ENCODE results near the gene GRM2. TPM values are rescaled to one million over a fixed set of nuclear protein-coding genes. Genes with fewer than 3 reads are reported as not detected.

GRM2 gene
- total and polyA plus RNA-seq, 10 of the 15 experiments (the other 5 are each of a cell fraction or from before 2014, with no cell fraction given) = 0.01 to 0.14 (median 0.06) TPM; not detected in 5

- ChIA-PET SMC1A (ENCODE audit: uncharacterized antibody, unreplicated experiment) (no interaction called here), CTCF (interaction anchor here (0.5 to 1.2 kb wide), 2 partner anchors 47 to 192 kb away, joined by 3 to 4 read pairs; partner anchors contain the start of gene DCAF1), RAD21 (ENCODE audit: unreplicated experiment) (no interaction called here), POLR2A (no interaction called here)
- Histone ChIP-seq H3K27me3 (replicated peaks in 1 of 2; ENCODE audit: control insufficient read depth in 2 of 2, insufficient read depth in 2 of 2, low read length in 1 of 2) (no peaks in the 10 kb centered on the region), H3K9me3 (replicated peaks; ENCODE audit: control insufficient read depth, insufficient read depth, low read length) (no peaks in the 10 kb centered on the region), H3K4me2 (ENCODE audit: control insufficient read depth, insufficient read depth) (no peak overlapping the region), H3K36me3 (ENCODE audit: control insufficient read depth in 2 of 2, insufficient read depth in 2 of 2, low read length in 1 of 2) (peaks cover 18 to 31% of the 10 kb centered on the region in 2 experiments), H3K79me2 (ENCODE audit: control insufficient read depth, insufficient read depth, low read length) (no peaks in the 10 kb centered on the region; the same call in 1 of the 2 replicates), H3K9ac (ENCODE audit: control insufficient read depth, insufficient read depth, low read length) (no peak overlapping the region), H3K4me3 (no peak overlapping the region), H4K20me1 (ENCODE audit: control insufficient read depth, insufficient read depth) (no peaks in the 10 kb centered on the region; the same call in 1 of the 2 replicates), H3K27ac (ENCODE audit: control insufficient read depth, insufficient read depth) (no peak overlapping the region), H2AFZ (ENCODE audit: control insufficient read depth, low read depth, low read length) (no peak overlapping the region), H3K4me1 (ENCODE audit: control insufficient read depth, insufficient read depth, low read length) (peaks cover under 1% of the 10 kb centered on the region)
- no peak for FAIRE-seq
- no peak for ATAC-seq
- no peak for DNase-seq (ENCODE audit: low read depth, low spot score)
- BruUV-seq (replicated peaks) = no TSS peak
- in situ Hi-C loops (cut with MboI) (loop anchor here (25.0 kb wide), 1 partner anchor 1080 kb away; the partner anchor contains the start of genes CISH and MAPKAPK3), intact Hi-C loops (cut with micrococcal nuclease; ENCODE audit: unreplicated experiment) (no loop called here)
- WGBS (ENCODE audit: insufficient coverage, insufficient replicate concordance, low lambda C conversion rate, missing lambda C conversion rate) = 89% methylated on average over 3 of the region's 3 CpGs
- TF ChIP-seq MAX (IDR thresholded peaks at IDR 0.05; ENCODE audit: low read depth, low read length) (no peak), RUNX3 (IDR thresholded peaks at IDR 0.05; ENCODE audit: low read length) (no peak), TCF3 (IDR thresholded peaks at IDR 0.05; ENCODE audit: borderline replicate concordance, insufficient read depth, low read depth, low read length) (no peak), ZNF687 (IDR thresholded peaks at IDR 0.05) (no peak), NFYB (IDR thresholded peaks at IDR 0.05; ENCODE audit: insufficient read depth, low read depth, low read length) (no peak), E2F8 (IDR thresholded peaks at IDR 0.05; ENCODE audit: low read depth, partially characterized antibody) (no peak), TCF12 (IDR thresholded peaks at IDR 0.05; ENCODE audit: low read depth, low read length) (no peak), HCFC1 (IDR thresholded peaks at IDR 0.05; ENCODE audit: low read length) (no peak), CBX5 (IDR thresholded peaks at IDR 0.05; ENCODE audit: low read depth) (no peak), CEBPB (IDR thresholded peaks at IDR 0.05; ENCODE audit: borderline replicate concordance in 1 of 2, low read depth in 2 of 2, low read length in 2 of 2) (no peak), RCOR1 (conservative IDR thresholded peaks at IDR 0.05; ENCODE audit: low read depth, low read length) (no peak), RAD51 (IDR thresholded peaks at IDR 0.05) (no peak), PRDM15 (CRISPR knock-in tag; IDR thresholded peaks at IDR 0.05) (no peak), SMC3 (IDR thresholded peaks at IDR 0.05; ENCODE audit: borderline replicate concordance, low read length) (no peak)
These were observed 14.9 kb upstream of the GRM2 start for GRCh38 chr3:51691949-51692348.
